GM23338 (cell line): ENCODE measurements around the gene TUBAL3. TPM values are rescaled to one million over a fixed set of nuclear protein-coding genes. Genes with fewer than 3 reads are reported as not detected.

ENCODE experiments used
- ATAC-seq: fragments of 200-7000 bp; cut with Tn5 transposase; 3 replicates; pipeline ENCODE4 v1.9.1; 2020
- DNase-seq: peaks from one replicate; pipeline ENCODE4 v3.0.0-alpha.2; 2015; ENCODE audit warnings: low spot score
- H2AFZ ChIP-seq: fragments of 200-600 bp; sonication (generic); 2 replicates; pipeline ENCODE4 v1.8.0; 2016; ENCODE audit warnings: antibody characterized with exemption, mild to moderate bottlenecking, moderate library complexity
- H3F3A ChIP-seq: fragments of 200-600 bp; sonication (generic); replicated peaks from 2 replicates; pipeline ENCODE4 v1.8.0; 2017; ENCODE audit warnings: antibody characterized with exemption, mixed run types, low read depth
- H3K27ac ChIP-seq: fragments of 200-600 bp; sonication (generic); 2 replicates; pipeline ENCODE4 v1.6.1; 2016; ENCODE audit warnings: low read depth
- H3K27me3 ChIP-seq: fragments of 200-600 bp; sonication (generic); 2 replicates; pipeline ENCODE4 v1.8.0; 2016; ENCODE audit warnings: mild to moderate bottlenecking, mixed run types, moderate library complexity; ENCODE audit not compliant: insufficient read depth
- H3K36me3 ChIP-seq: fragments of 200-600 bp; sonication (generic); 2 replicates; pipeline ENCODE4 v1.8.0; 2016; ENCODE audit warnings: mild to moderate bottlenecking; ENCODE audit not compliant: insufficient read depth
- H3K4me1 ChIP-seq: fragments of 200-600 bp; sonication (generic); 2 replicates; pipeline ENCODE4 v1.8.0; 2016; ENCODE audit warnings: mild to moderate bottlenecking, moderate library complexity; ENCODE audit not compliant: insufficient read depth
- H3K4me2 ChIP-seq: fragments of 200-600 bp; sonication (generic); 2 replicates; pipeline ENCODE4 v1.7.1; 2017; ENCODE audit warnings: mixed run types
- H3K4me3 ChIP-seq: fragments of 200-600 bp; sonication (generic); 2 replicates; pipeline ENCODE4 v1.6.1; 2016; ENCODE audit warnings: mixed run types
- H3K79me2 ChIP-seq: fragments of 200-600 bp; sonication (generic); replicated peaks from 2 replicates; pipeline ENCODE4 v1.8.0; 2017; ENCODE audit warnings: mild to moderate bottlenecking; ENCODE audit not compliant: insufficient read depth
- H3K9me2 ChIP-seq: fragments of 200-600 bp; sonication (generic); 2 replicates; pipeline ENCODE4 v1.8.0; 2017; ENCODE audit not compliant: insufficient read depth
- H4K20me1 ChIP-seq: fragments of 200-600 bp; sonication (generic); replicated peaks from 2 replicates; pipeline ENCODE4 v1.8.0; 2017; ENCODE audit warnings: mild to moderate bottlenecking; ENCODE audit not compliant: insufficient read depth
- H3K27ac Mint-ChIP-seq: 2 replicates; pipeline ENCODE4 v1.8.0; 2020; ENCODE audit warnings: inconsistent platforms, mild to moderate bottlenecking, moderate library complexity, mixed read lengths
- H3K27me3 Mint-ChIP-seq: 3 replicates; pipeline ENCODE4 v1.8.0; 2022; ENCODE audit warnings: low read depth, mild to moderate bottlenecking, moderate library complexity, mixed read lengths, inconsistent platforms; ENCODE audit not compliant: insufficient read depth, poor library complexity
- H3K36me3 Mint-ChIP-seq: 3 replicates; pipeline ENCODE4 v1.8.0; 2021; ENCODE audit warnings: low read depth, mild to moderate bottlenecking, inconsistent platforms, moderate library complexity, mixed read lengths
- H3K4me1 Mint-ChIP-seq: 3 replicates; pipeline ENCODE4 v1.8.0; 2020; ENCODE audit warnings: mild to moderate bottlenecking, inconsistent platforms, mixed read lengths
- H3K4me3 Mint-ChIP-seq: 3 replicates; pipeline ENCODE4 v1.8.0; 2021; ENCODE audit warnings: moderate library complexity, mild to moderate bottlenecking, inconsistent platforms, mixed read lengths
- H3K9me3 Mint-ChIP-seq: 3 replicates; pipeline ENCODE4 v1.8.0; 2020; ENCODE audit warnings: moderate library complexity, mild to moderate bottlenecking, inconsistent platforms, mixed read lengths
- CREB1 ChIP-seq: fragments of 250-450 bp; sonication (Bioruptor Pico); IDR thresholded peaks from 2 replicates; pipeline ENCODE4 v1.5.0; 2020; ENCODE audit warnings: low read depth, mild to moderate bottlenecking, moderate library complexity
- EZH2 ChIP-seq: fragments of 200-600 bp; sonication (generic); IDR thresholded peaks from one replicate; pipeline ENCODE4 v1.8.0; 2017; ENCODE audit warnings: antibody characterized with exemption, mild to moderate bottlenecking, low read depth; ENCODE audit not compliant: unreplicated experiment
- EZH2phosphoT487 ChIP-seq: fragments of 200-600 bp; sonication (generic); IDR thresholded peaks from one replicate; pipeline ENCODE4 v1.8.1; 2018; ENCODE audit warnings: antibody characterized with exemption; ENCODE audit not compliant: unreplicated experiment
- NANOG ChIP-seq: IDR thresholded peaks from 2 replicates; pipeline ENCODE4 v1.6.1; 2016; ENCODE audit warnings: antibody characterized with exemption, borderline replicate concordance
- POLR2AphosphoS5 ChIP-seq: IDR thresholded peaks from 2 replicates; pipeline ENCODE4 v1.6.1; 2016; ENCODE audit warnings: antibody characterized with exemption, low read depth
- STAT1 ChIP-seq: IDR thresholded peaks from one replicate; pipeline ENCODE4 v1.6.1; 2016; ENCODE audit warnings: antibody characterized with exemption; ENCODE audit not compliant: unreplicated experiment
- ZNF331 ChIP-seq: fragments of 250-450 bp; sonication (Bioruptor Pico); IDR thresholded peaks from 2 replicates; pipeline ENCODE4 v1.5.0; 2020; ENCODE audit warnings: low read depth, mild to moderate bottlenecking, moderate library complexity
- polyA plus RNA-seq: library from polyadenylated mRNA; unstranded; fragments of >200 nt; fragmentation: Nextera tagmentation; extraction: Ambion mirVana; gene quantifications from 2 replicates; pipeline ENCODE4 v1.2.1, GENCODE V29; 2016
- total RNA-seq: library from RNA; depleted of rRNA; stranded (reverse); fragments of >200 nt; shearing (Covaris generic); gene quantifications from 2 replicates; pipeline ENCODE4 v1.2.3, GENCODE V29; 2014
- TF ChIP-seq, protein P1 (sequence below): fragments of 250-450 bp; sonication (Bioruptor Pico); IDR thresholded peaks from 2 replicates; pipeline ENCODE4 v1.5.0; 2020; ENCODE audit warnings: mild to moderate bottlenecking, moderate library complexity
- TF ChIP-seq, protein P2 (sequence below): IDR thresholded peaks from one replicate; pipeline ENCODE4 v1.6.1; 2018; ENCODE audit warnings: antibody characterized with exemption; ENCODE audit not compliant: unreplicated experiment
- TF ChIP-seq, protein P3 (sequence below): IDR thresholded peaks from 2 replicates; pipeline ENCODE4 v1.6.1; 2016; ENCODE audit warnings: antibody characterized with exemption
- TF ChIP-seq, protein P4 (sequence below), 2 experiments: fragments of 200-600 bp in 1 of 2; sonication (generic) in 1 of 2; conservative IDR thresholded peaks; 2 replicates each; pipeline versions ENCODE4 v1.5.1 to v1.6.1; 2016 to 2017; ENCODE audit warnings: antibody characterized with exemption in 2 of 2, low read depth in 2 of 2, mild to moderate bottlenecking in 2 of 2, moderate library complexity in 1 of 2

Gene TUBAL3
- total and polyA plus RNA-seq, 2 experiments from 2014 or later: not detected

DNA sequence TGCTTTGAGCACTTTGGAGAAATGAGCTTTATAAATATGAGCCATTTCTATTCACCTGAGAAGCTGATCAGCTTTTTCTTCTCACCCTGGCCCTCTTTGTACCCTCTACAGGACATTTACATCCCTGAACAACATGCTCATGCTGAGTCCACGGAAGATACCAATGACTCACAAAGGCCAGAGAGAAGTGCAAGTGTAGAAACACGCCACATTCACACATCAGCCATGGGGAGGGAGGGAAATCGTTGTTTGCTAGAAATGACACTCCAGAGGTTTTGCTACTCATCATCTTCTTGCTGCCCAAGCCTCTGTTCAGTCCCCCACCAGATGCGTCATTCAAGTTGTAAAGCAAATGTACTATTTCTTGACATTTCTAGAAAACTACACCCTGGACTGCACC lies 42.7 kb downstream of the TUBAL3 start (continued):
- TF ChIP-seq, protein P1, sequence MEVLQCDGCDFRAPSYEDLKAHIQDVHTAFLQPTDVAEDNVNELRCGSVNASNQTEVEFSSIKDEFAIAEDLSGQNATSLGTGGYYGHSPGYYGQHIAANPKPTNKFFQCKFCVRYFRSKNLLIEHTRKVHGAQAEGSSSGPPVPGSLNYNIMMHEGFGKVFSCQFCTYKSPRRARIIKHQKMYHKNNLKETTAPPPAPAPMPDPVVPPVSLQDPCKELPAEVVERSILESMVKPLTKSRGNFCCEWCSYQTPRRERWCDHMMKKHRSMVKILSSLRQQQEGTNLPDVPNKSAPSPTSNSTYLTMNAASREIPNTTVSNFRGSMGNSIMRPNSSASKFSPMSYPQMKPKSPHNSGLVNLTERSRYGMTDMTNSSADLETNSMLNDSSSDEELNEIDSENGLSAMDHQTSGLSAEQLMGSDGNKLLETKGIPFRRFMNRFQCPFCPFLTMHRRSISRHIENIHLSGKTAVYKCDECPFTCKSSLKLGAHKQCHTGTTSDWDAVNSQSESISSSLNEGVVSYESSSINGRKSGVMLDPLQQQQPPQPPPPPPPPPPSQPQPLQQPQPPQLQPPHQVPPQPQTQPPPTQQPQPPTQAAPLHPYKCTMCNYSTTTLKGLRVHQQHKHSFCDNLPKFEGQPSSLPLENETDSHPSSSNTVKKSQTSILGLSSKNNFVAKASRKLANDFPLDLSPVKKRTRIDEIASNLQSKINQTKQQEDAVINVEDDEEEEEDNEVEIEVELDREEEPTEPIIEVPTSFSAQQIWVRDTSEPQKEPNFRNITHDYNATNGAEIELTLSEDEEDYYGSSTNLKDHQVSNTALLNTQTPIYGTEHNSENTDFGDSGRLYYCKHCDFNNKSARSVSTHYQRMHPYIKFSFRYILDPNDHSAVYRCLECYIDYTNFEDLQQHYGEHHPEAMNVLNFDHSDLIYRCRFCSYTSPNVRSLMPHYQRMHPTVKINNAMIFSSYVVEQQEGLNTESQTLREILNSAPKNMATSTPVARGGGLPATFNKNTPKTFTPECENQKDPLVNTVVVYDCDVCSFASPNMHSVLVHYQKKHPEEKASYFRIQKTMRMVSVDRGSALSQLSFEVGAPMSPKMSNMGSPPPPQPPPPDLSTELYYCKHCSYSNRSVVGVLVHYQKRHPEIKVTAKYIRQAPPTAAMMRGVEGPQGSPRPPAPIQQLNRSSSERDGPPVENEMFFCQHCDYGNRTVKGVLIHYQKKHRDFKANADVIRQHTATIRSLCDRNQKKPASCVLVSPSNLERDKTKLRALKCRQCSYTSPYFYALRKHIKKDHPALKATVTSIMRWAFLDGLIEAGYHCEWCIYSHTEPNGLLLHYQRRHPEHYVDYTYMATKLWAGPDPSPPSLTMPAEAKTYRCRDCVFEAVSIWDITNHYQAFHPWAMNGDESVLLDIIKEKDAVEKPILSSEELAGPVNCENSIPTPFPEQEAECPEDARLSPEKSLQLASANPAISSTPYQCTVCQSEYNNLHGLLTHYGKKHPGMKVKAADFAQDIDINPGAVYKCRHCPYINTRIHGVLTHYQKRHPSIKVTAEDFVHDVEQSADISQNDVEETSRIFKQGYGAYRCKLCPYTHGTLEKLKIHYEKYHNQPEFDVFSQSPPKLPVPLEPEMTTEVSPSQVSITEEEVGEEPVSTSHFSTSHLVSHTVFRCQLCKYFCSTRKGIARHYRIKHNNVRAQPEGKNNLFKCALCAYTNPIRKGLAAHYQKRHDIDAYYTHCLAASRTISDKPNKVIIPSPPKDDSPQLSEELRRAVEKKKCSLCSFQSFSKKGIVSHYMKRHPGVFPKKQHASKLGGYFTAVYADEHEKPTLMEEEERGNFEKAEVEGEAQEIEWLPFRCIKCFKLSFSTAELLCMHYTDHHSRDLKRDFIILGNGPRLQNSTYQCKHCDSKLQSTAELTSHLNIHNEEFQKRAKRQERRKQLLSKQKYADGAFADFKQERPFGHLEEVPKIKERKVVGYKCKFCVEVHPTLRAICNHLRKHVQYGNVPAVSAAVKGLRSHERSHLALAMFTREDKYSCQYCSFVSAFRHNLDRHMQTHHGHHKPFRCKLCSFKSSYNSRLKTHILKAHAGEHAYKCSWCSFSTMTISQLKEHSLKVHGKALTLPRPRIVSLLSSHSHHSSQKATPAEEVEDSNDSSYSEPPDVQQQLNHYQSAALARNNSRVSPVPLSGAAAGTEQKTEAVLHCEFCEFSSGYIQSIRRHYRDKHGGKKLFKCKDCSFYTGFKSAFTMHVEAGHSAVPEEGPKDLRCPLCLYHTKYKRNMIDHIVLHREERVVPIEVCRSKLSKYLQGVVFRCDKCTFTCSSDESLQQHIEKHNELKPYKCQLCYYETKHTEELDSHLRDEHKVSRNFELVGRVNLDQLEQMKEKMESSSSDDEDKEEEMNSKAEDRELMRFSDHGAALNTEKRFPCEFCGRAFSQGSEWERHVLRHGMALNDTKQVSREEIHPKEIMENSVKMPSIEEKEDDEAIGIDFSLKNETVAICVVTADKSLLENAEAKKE: no peak

DNA sequence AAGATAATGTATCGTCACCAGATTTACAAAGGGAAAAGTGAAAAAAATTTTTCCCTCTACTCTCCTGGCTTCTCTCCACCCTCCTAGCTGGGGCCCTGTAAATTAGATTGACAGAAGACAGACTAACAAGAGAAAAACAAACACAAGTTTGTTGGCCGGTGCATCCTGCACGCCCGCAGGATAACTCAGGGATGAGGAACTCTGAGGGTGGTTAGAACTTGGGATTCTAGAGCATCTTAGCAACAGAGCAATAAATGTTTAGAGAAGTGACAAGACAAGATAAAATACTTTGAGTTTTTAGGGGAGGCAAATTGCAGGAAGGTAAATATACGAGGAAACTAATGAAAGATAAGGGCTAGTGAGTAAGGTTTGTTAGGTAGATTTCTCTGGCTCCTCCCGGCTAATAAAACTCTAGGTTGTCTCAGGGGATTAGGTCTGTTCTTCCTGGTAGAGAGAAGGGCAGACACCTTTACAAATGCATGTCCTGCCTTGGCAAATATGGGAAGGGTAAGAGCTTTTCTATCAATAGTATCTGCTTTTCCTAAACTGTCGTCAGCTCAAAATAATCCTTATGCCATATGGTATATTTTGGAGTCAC lies 44.2 kb downstream of the TUBAL3 start:
- no peak for DNase-seq
- Mint-ChIP-seq H3K27ac (no peak overlapping the region), H3K36me3 (no peaks in the 10 kb centered on the region), H3K4me3 (no peak overlapping the region), H3K9me3 (no peaks in the 10 kb centered on the region), H3K27me3 (peaks cover 9% of the 10 kb centered on the region), H3K4me1 (no peaks in the 10 kb centered on the region)
- Histone ChIP-seq H3K79me2 (no peaks in the 10 kb centered on the region), H3K36me3 (no peaks in the 10 kb centered on the region), H3K4me1 (no peaks in the 10 kb centered on the region), H3K4me3 (no peak overlapping the region), H3K4me2 (no peak overlapping the region), H4K20me1 (no peaks in the 10 kb centered on the region), H3K9me2 (peaks cover 6% of the 10 kb centered on the region; the same call in 1 of the 2 replicates), H3K27ac (no peak overlapping the region), H2AFZ (no peak overlapping the region), H3K27me3 (no peaks in the 10 kb centered on the region), H3F3A (no peaks in the 10 kb centered on the region)
- ATAC-seq: no peak
- TF ChIP-seq, protein P2, sequence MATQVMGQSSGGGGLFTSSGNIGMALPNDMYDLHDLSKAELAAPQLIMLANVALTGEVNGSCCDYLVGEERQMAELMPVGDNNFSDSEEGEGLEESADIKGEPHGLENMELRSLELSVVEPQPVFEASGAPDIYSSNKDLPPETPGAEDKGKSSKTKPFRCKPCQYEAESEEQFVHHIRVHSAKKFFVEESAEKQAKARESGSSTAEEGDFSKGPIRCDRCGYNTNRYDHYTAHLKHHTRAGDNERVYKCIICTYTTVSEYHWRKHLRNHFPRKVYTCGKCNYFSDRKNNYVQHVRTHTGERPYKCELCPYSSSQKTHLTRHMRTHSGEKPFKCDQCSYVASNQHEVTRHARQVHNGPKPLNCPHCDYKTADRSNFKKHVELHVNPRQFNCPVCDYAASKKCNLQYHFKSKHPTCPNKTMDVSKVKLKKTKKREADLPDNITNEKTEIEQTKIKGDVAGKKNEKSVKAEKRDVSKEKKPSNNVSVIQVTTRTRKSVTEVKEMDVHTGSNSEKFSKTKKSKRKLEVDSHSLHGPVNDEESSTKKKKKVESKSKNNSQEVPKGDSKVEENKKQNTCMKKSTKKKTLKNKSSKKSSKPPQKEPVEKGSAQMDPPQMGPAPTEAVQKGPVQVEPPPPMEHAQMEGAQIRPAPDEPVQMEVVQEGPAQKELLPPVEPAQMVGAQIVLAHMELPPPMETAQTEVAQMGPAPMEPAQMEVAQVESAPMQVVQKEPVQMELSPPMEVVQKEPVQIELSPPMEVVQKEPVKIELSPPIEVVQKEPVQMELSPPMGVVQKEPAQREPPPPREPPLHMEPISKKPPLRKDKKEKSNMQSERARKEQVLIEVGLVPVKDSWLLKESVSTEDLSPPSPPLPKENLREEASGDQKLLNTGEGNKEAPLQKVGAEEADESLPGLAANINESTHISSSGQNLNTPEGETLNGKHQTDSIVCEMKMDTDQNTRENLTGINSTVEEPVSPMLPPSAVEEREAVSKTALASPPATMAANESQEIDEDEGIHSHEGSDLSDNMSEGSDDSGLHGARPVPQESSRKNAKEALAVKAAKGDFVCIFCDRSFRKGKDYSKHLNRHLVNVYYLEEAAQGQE: no peak
- no peak for TF ChIP-seq POLR2AphosphoS5
- TF ChIP-seq, protein P3, sequence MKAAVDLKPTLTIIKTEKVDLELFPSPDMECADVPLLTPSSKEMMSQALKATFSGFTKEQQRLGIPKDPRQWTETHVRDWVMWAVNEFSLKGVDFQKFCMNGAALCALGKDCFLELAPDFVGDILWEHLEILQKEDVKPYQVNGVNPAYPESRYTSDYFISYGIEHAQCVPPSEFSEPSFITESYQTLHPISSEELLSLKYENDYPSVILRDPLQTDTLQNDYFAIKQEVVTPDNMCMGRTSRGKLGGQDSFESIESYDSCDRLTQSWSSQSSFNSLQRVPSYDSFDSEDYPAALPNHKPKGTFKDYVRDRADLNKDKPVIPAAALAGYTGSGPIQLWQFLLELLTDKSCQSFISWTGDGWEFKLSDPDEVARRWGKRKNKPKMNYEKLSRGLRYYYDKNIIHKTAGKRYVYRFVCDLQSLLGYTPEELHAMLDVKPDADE: no peak
- TF ChIP-seq, protein P4, sequence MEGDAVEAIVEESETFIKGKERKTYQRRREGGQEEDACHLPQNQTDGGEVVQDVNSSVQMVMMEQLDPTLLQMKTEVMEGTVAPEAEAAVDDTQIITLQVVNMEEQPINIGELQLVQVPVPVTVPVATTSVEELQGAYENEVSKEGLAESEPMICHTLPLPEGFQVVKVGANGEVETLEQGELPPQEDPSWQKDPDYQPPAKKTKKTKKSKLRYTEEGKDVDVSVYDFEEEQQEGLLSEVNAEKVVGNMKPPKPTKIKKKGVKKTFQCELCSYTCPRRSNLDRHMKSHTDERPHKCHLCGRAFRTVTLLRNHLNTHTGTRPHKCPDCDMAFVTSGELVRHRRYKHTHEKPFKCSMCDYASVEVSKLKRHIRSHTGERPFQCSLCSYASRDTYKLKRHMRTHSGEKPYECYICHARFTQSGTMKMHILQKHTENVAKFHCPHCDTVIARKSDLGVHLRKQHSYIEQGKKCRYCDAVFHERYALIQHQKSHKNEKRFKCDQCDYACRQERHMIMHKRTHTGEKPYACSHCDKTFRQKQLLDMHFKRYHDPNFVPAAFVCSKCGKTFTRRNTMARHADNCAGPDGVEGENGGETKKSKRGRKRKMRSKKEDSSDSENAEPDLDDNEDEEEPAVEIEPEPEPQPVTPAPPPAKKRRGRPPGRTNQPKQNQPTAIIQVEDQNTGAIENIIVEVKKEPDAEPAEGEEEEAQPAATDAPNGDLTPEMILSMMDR (conservative IDR thresholded peaks at IDR 0.05; ENCODE audit: low read depth in 2 of 2): no peak
- no peak for TF ChIP-seq ZNF331
- TF ChIP-seq CREB1 (CRISPR knock-in tag): no peak
- TF ChIP-seq NANOG: no peak
- TF ChIP-seq STAT1: no peak
- no peak for TF ChIP-seq EZH2phosphoT487
- TF ChIP-seq EZH2: no peak
